ENCODE results near the gene SOX14.
A peak's percentile ranks its signal among the peaks of the same experiment; 100 is the strongest.

SOX14 gene
- 0 reads per million in 2 donors for total RNA-seq

GRCh38 chr3:137764001-137764433 lies at the start of gene SOX14:
TSS of gene SOX14 (plus strand) at chr3:137764315. CDS start at chr3:137764785, 470 bp downstream.
- DNase-seq: no peak

- DNase-seq: peak; percentile 10
These were observed 49.6 kb upstream of the SOX14 start for GRCh38 chr3:137714551-137714950.

GRCh38 chr3:137724240-137724639 lies 39.9 kb upstream of the SOX14 start:
- no peak for DNase-seq

GRCh38 chr3:137737208-137737607 lies 26.9 kb upstream of the SOX14 start:
- DNase-seq: no peak

GRCh38 chr3:137738710-137739109 lies 25.4 kb upstream of the SOX14 start:
- no peak for DNase-seq

- no peak for DNase-seq
These were observed 20.5 kb upstream of the SOX14 start for GRCh38 chr3:137743608-137744007.

- no peak for DNase-seq
These were observed 17.3 kb upstream of the SOX14 start for GRCh38 chr3:137746808-137747207.

- no peak for DNase-seq
These were observed 4.6 kb upstream of the SOX14 start for GRCh38 chr3:137759505-137759904.

GRCh38 chr3:137760341-137761098 lies 3.6 kb upstream of the SOX14 start:
- DNase-seq: no peak

- DNase-seq: no peak
These were observed 3.0 kb upstream of the SOX14 start for GRCh38 chr3:137761099-137761562.

- no peak for DNase-seq
These were observed 2.3 kb upstream of the SOX14 start for GRCh38 chr3:137761563-137762503.

GRCh38 chr3:137762674-137763593 lies 1.2 kb upstream of the SOX14 start:
- DNase-seq: no peak

GRCh38 chr3:137763594-137763938 lies 549 bp upstream of the SOX14 start:
- DNase-seq: no peak

- DNase-seq: no peak
These were observed 621 bp downstream of the SOX14 start for GRCh38 chr3:137764563-137765309.

GRCh38 chr3:137765310-137766033 lies 1.4 kb downstream of the SOX14 start:
- DNase-seq: no peak

GRCh38 chr3:137766041-137766875 lies 2.1 kb downstream of the SOX14 start:
- DNase-seq: no peak

- DNase-seq: no peak
These were observed 2.9 kb downstream of the SOX14 start for GRCh38 chr3:137766876-137767537.

GRCh38 chr3:137767538-137768360 lies 3.6 kb downstream of the SOX14 start:
- no peak for DNase-seq

Data from activated gamma-delta T cell (primary cell).